HG02588 (cell line): ENCODE results near the gene ENAH.

Experiments
- ATAC-seq: cut with Tn5 transposase; IDR thresholded peaks from one replicate; pipeline ENCODE4 v1.9.1; 2021; ENCODE audit warnings: mild to moderate bottlenecking, moderate library complexity; ENCODE audit not compliant: unreplicated experiment

The ENAH gene

GRCh38 chr1:225441314-225442122 is 211.4 kb downstream of the ENAH start:
- ATAC-seq: peak; percentile 42

- ATAC-seq: no peak
Measured at GRCh38 chr1:225440380-225441221, 212.3 kb downstream of the ENAH start.

- no peak for ATAC-seq
Measured at GRCh38 chr1:225437710-225438437, 215.0 kb downstream of the ENAH start.
